ENCODE data around the gene ZFYVE9. TPM values are rescaled to one million over a fixed set of nuclear protein-coding genes. Genes with fewer than 3 reads are reported as not detected.

ZFYVE9 gene
- total and polyA plus RNA-seq, 10 donors = 0.72 to 16.7 (median 9.2) TPM

DNA sequence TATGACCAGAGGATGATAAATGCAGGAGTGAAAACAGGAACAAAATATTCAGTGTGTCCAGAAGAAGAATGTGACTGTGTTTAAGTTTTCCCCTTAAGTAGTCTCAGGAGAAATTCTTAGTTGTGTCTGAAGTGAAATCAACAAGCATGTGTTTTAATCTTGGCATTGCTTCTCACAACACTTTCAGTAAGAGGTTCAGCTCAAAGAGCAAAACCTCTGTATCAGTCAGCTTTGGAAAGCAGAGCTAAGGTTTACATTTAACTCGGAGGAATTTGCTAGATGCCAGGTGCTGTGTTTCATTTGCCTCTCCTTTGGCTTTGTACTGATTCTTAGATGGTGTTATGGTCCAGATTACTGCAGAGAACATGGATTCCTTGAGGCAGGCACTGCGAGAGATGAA, 195.6 kb downstream of the ZFYVE9 start:
- H3K27ac ChIP-seq = no peak overlapping the region
- H3K4me3 ChIP-seq = no peak overlapping the region
- WGBS, 5 donors = 91 to 98% (median 95%) methylated on average over 2 of the region's 2 CpGs
- no peak for DNase-seq
- no peaks in the 10 kb centered on the region for H3K9me3 ChIP-seq
- peaks cover 0 to 19% (median 0%) of the 10 kb centered on the region in 6 donors for H3K36me3 ChIP-seq
- no peak for TF ChIP-seq POLR2AphosphoS5 (IDR thresholded peaks at IDR 0.05)
- TF ChIP-seq POLR2A (IDR thresholded peaks at IDR 0.05) = no peak
- TF ChIP-seq, protein P1, sequence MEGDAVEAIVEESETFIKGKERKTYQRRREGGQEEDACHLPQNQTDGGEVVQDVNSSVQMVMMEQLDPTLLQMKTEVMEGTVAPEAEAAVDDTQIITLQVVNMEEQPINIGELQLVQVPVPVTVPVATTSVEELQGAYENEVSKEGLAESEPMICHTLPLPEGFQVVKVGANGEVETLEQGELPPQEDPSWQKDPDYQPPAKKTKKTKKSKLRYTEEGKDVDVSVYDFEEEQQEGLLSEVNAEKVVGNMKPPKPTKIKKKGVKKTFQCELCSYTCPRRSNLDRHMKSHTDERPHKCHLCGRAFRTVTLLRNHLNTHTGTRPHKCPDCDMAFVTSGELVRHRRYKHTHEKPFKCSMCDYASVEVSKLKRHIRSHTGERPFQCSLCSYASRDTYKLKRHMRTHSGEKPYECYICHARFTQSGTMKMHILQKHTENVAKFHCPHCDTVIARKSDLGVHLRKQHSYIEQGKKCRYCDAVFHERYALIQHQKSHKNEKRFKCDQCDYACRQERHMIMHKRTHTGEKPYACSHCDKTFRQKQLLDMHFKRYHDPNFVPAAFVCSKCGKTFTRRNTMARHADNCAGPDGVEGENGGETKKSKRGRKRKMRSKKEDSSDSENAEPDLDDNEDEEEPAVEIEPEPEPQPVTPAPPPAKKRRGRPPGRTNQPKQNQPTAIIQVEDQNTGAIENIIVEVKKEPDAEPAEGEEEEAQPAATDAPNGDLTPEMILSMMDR (IDR thresholded peaks at IDR 0.05 in 8 of 11, conservative IDR thresholded peaks at IDR 0.05 in 3 of 11) = no peak
- H3K27me3 ChIP-seq (replicated peaks in 1 of 7) = no peaks in the 10 kb centered on the region
- intact Hi-C loops (cut with DNase I; ENCODE audit: low total_unique reads) = no loop called here
- H3K4me1 ChIP-seq = no peaks in the 10 kb centered on the region

DNA sequence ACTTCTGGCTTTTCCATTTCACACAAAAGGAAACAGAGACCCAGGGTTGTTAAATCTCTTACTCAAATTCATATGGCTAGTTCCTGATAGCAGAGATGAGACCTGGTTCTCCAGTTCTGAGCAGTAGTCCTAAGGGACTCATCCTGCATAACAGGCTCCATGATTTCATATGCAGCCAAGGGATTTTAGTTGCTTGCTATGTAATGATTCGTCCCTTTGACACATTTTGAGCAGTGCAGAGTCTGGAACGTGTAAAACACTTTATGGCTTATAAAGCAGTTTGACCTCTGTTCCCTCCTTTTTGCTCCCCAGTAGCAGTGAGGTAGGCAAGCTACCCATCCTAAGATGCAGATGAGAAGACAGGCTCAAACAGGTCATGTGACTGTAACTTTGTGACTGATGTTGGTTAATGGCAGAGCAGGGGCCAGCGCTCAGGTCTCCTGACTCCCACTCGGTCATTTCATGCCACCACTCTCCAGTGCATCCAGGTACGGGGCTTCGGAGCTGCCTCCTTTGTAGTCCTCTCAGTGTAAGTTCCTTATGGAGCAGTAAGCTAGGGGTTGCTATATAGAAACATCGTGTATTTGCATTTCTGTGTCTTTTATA, 199.9 kb downstream of the ZFYVE9 start:
- TF ChIP-seq POLR2A (IDR thresholded peaks at IDR 0.05) = no peak
- no peak for TF ChIP-seq POLR2AphosphoS5 (IDR thresholded peaks at IDR 0.05)
- TF ChIP-seq, protein P1 (IDR thresholded peaks at IDR 0.05 in 8 of 11, conservative IDR thresholded peaks at IDR 0.05 in 3 of 11) = no peak
- Histone ChIP-seq H3K36me3 (peaks cover 0 to 21% (median 0%) of the 10 kb centered on the region in 6 donors), H3K9me3 (no peaks in the 10 kb centered on the region), H3K27me3 (replicated peaks in 1 of 7) (no peaks in the 10 kb centered on the region), H3K27ac (no peak overlapping the region), H3K4me3 (no peak overlapping the region), H3K4me1 (no peaks in the 10 kb centered on the region)
- DNase-seq = no peak
- intact Hi-C loops (cut with DNase I; ENCODE audit: low total_unique reads) = no loop called here
- 77 to 90% (median 81%) methylated on average over 6 to 7 of the region's 7 CpGs for WGBS, 5 donors

DNA sequence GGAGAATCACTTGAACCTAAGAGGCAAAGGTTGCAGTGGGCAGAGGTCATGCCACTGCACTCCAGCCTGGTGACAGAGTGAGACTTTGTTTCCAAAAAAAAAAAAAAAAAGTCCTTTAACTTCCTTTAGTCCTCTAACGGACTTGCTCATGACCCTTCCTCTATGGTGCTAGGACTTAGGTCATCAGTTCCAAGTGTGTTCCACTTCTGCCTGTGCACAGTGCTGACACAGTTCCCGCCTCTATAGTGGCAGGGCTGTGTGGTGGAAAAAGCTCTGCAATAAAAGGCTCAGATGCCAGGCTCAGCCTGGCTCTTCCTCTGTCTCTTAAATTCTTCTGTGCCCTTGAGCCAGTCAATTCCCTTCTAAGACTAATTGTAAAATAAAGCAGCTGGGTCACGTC, 202.1 kb downstream of the ZFYVE9 start:
- 81 to 88% (median 86%) methylated on average over 3 of the region's 3 CpGs for WGBS, 5 donors
- TF ChIP-seq POLR2AphosphoS5 (IDR thresholded peaks at IDR 0.05) (no peak), POLR2A (IDR thresholded peaks at IDR 0.05) (no peak)
- TF ChIP-seq, protein P1 (IDR thresholded peaks at IDR 0.05 in 8 of 11, conservative IDR thresholded peaks at IDR 0.05 in 3 of 11) = no peak
- no peaks in the 10 kb centered on the region for H3K4me1 ChIP-seq
- H3K4me3 ChIP-seq = no peak overlapping the region
- no peaks in the 10 kb centered on the region for H3K27me3 ChIP-seq (replicated peaks in 1 of 7)
- H3K27ac ChIP-seq = no peak overlapping the region
- H3K9me3 ChIP-seq = no peaks in the 10 kb centered on the region
- H3K36me3 ChIP-seq = peaks cover 0 to 19% (median 0%) of the 10 kb centered on the region in 6 donors
- no peak for DNase-seq
- intact Hi-C loops (cut with DNase I; ENCODE audit: low total_unique reads) = no loop called here

DNA sequence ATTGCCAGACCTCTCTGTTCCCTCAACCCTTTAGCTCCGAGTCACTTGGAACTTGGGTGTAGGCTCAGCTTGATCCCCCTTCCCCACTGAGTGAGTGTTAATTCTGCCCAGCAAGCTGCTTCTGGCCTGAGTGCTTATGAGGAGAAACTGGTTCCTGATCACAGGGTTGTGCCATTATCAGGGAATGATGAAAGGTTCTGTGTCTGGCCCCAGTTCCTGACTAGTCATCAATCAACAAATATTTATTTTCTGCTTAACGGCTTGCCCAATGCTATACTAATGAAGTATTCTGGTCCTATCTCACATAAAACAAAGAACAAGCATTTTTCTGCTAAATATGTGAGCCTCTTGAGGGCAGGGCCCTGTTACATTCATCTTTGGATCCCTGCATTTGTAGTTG, 203.4 kb downstream of the ZFYVE9 start:
- peaks cover 0 to 17% (median under 1%) of the 10 kb centered on the region in 6 donors for H3K36me3 ChIP-seq
- H3K27me3 ChIP-seq (replicated peaks in 1 of 7) = no peaks in the 10 kb centered on the region
- H3K9me3 ChIP-seq = no peaks in the 10 kb centered on the region
- no peak overlapping the region for H3K4me3 ChIP-seq
- H3K4me1 ChIP-seq = no peaks in the 10 kb centered on the region
- H3K27ac ChIP-seq = no peak overlapping the region
- DNase-seq = no peak
- intact Hi-C loops (cut with DNase I; ENCODE audit: low total_unique reads) = no loop called here
- TF ChIP-seq POLR2A (IDR thresholded peaks at IDR 0.05) = no peak
- TF ChIP-seq, protein P1 (IDR thresholded peaks at IDR 0.05 in 8 of 11, conservative IDR thresholded peaks at IDR 0.05 in 3 of 11) = no peak
- 84 to 94% (median 88%) methylated on average over 2 of the region's 2 CpGs for WGBS, 5 donors

Measured in spleen (tissue), 11 donors.